ENCODE results near the gene DNMT3A.

The DNMT3A gene

GRCh38 chr2:25338401-25338800 lies 3.3 kb downstream of the DNMT3A start:
- no peak overlapping the region for H3K4me3 ChIP-seq (ENCODE audit: low read length, poor library complexity, severe bottlenecking)
- no peak for TF ChIP-seq EZH2phosphoT487 (IDR thresholded peaks at IDR 0.05; ENCODE audit: borderline replicate concordance)
- TF ChIP-seq, protein P1, sequence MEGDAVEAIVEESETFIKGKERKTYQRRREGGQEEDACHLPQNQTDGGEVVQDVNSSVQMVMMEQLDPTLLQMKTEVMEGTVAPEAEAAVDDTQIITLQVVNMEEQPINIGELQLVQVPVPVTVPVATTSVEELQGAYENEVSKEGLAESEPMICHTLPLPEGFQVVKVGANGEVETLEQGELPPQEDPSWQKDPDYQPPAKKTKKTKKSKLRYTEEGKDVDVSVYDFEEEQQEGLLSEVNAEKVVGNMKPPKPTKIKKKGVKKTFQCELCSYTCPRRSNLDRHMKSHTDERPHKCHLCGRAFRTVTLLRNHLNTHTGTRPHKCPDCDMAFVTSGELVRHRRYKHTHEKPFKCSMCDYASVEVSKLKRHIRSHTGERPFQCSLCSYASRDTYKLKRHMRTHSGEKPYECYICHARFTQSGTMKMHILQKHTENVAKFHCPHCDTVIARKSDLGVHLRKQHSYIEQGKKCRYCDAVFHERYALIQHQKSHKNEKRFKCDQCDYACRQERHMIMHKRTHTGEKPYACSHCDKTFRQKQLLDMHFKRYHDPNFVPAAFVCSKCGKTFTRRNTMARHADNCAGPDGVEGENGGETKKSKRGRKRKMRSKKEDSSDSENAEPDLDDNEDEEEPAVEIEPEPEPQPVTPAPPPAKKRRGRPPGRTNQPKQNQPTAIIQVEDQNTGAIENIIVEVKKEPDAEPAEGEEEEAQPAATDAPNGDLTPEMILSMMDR (conservative IDR thresholded peaks at IDR 0.05; ENCODE audit: low read length): no peak
- H3K36me3 ChIP-seq (ENCODE audit: insufficient read depth, low read length): no peaks in the 10 kb centered on the region
- H2AFZ ChIP-seq (ENCODE audit: low read length): no peak overlapping the region
- H3K27me3 ChIP-seq (ENCODE audit: insufficient read depth, low read length, poor library complexity, severe bottlenecking): no peaks in the 10 kb centered on the region
- peaks cover 8% of the 10 kb centered on the region for H4K20me1 ChIP-seq (ENCODE audit: insufficient read depth, low read length, poor library complexity, severe bottlenecking)
- no peaks in the 10 kb centered on the region for H3K9me3 ChIP-seq (ENCODE audit: insufficient read depth, low read depth, low read length)
- H3K9ac ChIP-seq (ENCODE audit: low read depth, low read length, poor library complexity, severe bottlenecking): no peak overlapping the region
- peak overlapping the region; percentile 14 for H3K4me2 ChIP-seq (ENCODE audit: low read depth, low read length, poor library complexity, severe bottlenecking)
- H3F3A ChIP-seq (ENCODE audit: low read depth): no peaks in the 10 kb centered on the region
- H3K79me2 ChIP-seq (ENCODE audit: insufficient read depth, low read length): peaks cover 33% of the 10 kb centered on the region; the same call in 1 of the 2 replicates
- H3K4me1 ChIP-seq (ENCODE audit: insufficient read depth, low read length, poor library complexity, severe bottlenecking): peaks cover 31% of the 10 kb centered on the region
- H3K9me2 ChIP-seq (replicated peaks; ENCODE audit: low read depth, low read length): no peaks in the 10 kb centered on the region

- H3K36me3 ChIP-seq (ENCODE audit: insufficient read depth, low read length): no peaks in the 10 kb centered on the region
- TF ChIP-seq, protein P1 (conservative IDR thresholded peaks at IDR 0.05; ENCODE audit: low read length): no peak
- TF ChIP-seq EZH2phosphoT487 (IDR thresholded peaks at IDR 0.05; ENCODE audit: borderline replicate concordance): no peak
- H3K9me3 ChIP-seq (ENCODE audit: insufficient read depth, low read depth, low read length): no peaks in the 10 kb centered on the region
- peaks cover 8% of the 10 kb centered on the region for H4K20me1 ChIP-seq (ENCODE audit: insufficient read depth, low read length, poor library complexity, severe bottlenecking)
- peaks cover 33% of the 10 kb centered on the region; the same call in 1 of the 2 replicates for H3K79me2 ChIP-seq (ENCODE audit: insufficient read depth, low read length)
- peak overlapping the region; percentile 14 for H3K4me2 ChIP-seq (ENCODE audit: low read depth, low read length, poor library complexity, severe bottlenecking)
- no peak overlapping the region for H2AFZ ChIP-seq (ENCODE audit: low read length)
- no peaks in the 10 kb centered on the region for H3F3A ChIP-seq (ENCODE audit: low read depth)
- no peaks in the 10 kb centered on the region for H3K27me3 ChIP-seq (ENCODE audit: insufficient read depth, low read length, poor library complexity, severe bottlenecking)
- H3K9ac ChIP-seq (ENCODE audit: low read depth, low read length, poor library complexity, severe bottlenecking): no peak overlapping the region
- no peak overlapping the region for H3K4me3 ChIP-seq (ENCODE audit: low read length, poor library complexity, severe bottlenecking)
- no peaks in the 10 kb centered on the region for H3K9me2 ChIP-seq (replicated peaks; ENCODE audit: low read depth, low read length)
- H3K4me1 ChIP-seq (ENCODE audit: insufficient read depth, low read length, poor library complexity, severe bottlenecking): peaks cover 31% of the 10 kb centered on the region
Observed at GRCh38 chr2:25337891-25338290, 3.8 kb downstream of the DNMT3A start.

- H3F3A ChIP-seq (ENCODE audit: low read depth): no peaks in the 10 kb centered on the region
- TF ChIP-seq, protein P1 (conservative IDR thresholded peaks at IDR 0.05; ENCODE audit: low read length): no peak
- no peak for TF ChIP-seq EZH2phosphoT487 (IDR thresholded peaks at IDR 0.05; ENCODE audit: borderline replicate concordance)
- peaks cover 31% of the 10 kb centered on the region for H3K4me1 ChIP-seq (ENCODE audit: insufficient read depth, low read length, poor library complexity, severe bottlenecking)
- no peaks in the 10 kb centered on the region for H3K9me3 ChIP-seq (ENCODE audit: insufficient read depth, low read depth, low read length)
- H2AFZ ChIP-seq (ENCODE audit: low read length): no peak overlapping the region
- H3K9ac ChIP-seq (ENCODE audit: low read depth, low read length, poor library complexity, severe bottlenecking): no peak overlapping the region
- H3K27me3 ChIP-seq (ENCODE audit: insufficient read depth, low read length, poor library complexity, severe bottlenecking): no peaks in the 10 kb centered on the region
- H3K79me2 ChIP-seq (ENCODE audit: insufficient read depth, low read length): peaks cover 37% of the 10 kb centered on the region; the same call in 1 of the 2 replicates
- H3K9me2 ChIP-seq (replicated peaks; ENCODE audit: low read depth, low read length): no peaks in the 10 kb centered on the region
- no peak overlapping the region for H3K4me3 ChIP-seq (ENCODE audit: low read length, poor library complexity, severe bottlenecking)
- H3K36me3 ChIP-seq (ENCODE audit: insufficient read depth, low read length): no peaks in the 10 kb centered on the region
- peaks cover 8% of the 10 kb centered on the region for H4K20me1 ChIP-seq (ENCODE audit: insufficient read depth, low read length, poor library complexity, severe bottlenecking)
- H3K4me2 ChIP-seq (ENCODE audit: low read depth, low read length, poor library complexity, severe bottlenecking): no peak overlapping the region
Observed at GRCh38 chr2:25337276-25337675, 4.4 kb downstream of the DNMT3A start.

Measured in Loucy (cell line).